Chondrocyte (in vitro differentiated cells): ENCODE data around the gene ZDHHC7. TPM values are rescaled to one million over a fixed set of nuclear protein-coding genes. Genes with fewer than 3 reads are reported as not detected.
A peak's percentile ranks its signal among the peaks of the same experiment; 100 is the strongest.

Source experiments
- DNase-seq: peaks from one replicate; pipeline ENCODE4 v3.0.0; 2021; ENCODE audit warnings: mixed read lengths, low spot score
- H3K27ac Mint-ChIP-seq: one replicate; pipeline ENCODE4 v1.8.0; 2021; ENCODE audit warnings: mild to moderate bottlenecking, moderate library complexity, mixed read lengths; ENCODE audit not compliant: unreplicated experiment
- H3K27me3 Mint-ChIP-seq: 2 replicates; pipeline ENCODE4 v1.8.0; 2021; ENCODE audit warnings: low read depth, mixed read lengths
- H3K36me3 Mint-ChIP-seq: 2 replicates; pipeline ENCODE4 v1.8.0; 2021; ENCODE audit warnings: low read depth, mixed read lengths
- H3K4me1 Mint-ChIP-seq: 2 replicates; pipeline ENCODE4 v1.8.0; 2021; ENCODE audit warnings: low read depth, mild to moderate bottlenecking, mixed read lengths
- H3K4me3 Mint-ChIP-seq: one replicate; pipeline ENCODE4 v1.8.0; 2021; ENCODE audit warnings: mild to moderate bottlenecking, moderate library complexity, mixed read lengths; ENCODE audit not compliant: unreplicated experiment
- H3K9me3 Mint-ChIP-seq: 2 replicates; pipeline ENCODE4 v1.8.0; 2021; ENCODE audit warnings: low read depth, mixed read lengths
- CTCF ChIP-seq: fragments of 200-600 bp; sonication (generic); IDR thresholded peaks from 2 replicates; pipeline ENCODE4 v1.5.0; 2021; ENCODE audit warnings: antibody characterized with exemption, mild to moderate bottlenecking, moderate library complexity
- total RNA-seq: library from RNA; stranded (reverse); gene quantifications from 3 replicates; pipeline ENCODE4 v1.2.1, GENCODE V29; 2021

The ZDHHC7 gene
- total RNA-seq, 1 donor from 2014 or later, result 50.2 TPM

- no peak for DNase-seq
- peaks cover 23% of the 10 kb centered on the region for H3K4me1 Mint-ChIP-seq
- no peaks in the 10 kb centered on the region for H3K27me3 Mint-ChIP-seq
- peaks cover 27% of the 10 kb centered on the region for H3K36me3 Mint-ChIP-seq
- no peaks in the 10 kb centered on the region for H3K9me3 Mint-ChIP-seq
- H3K27ac Mint-ChIP-seq, result peak overlapping the region; percentile 87
- no peak for TF ChIP-seq CTCF
- H3K4me3 Mint-ChIP-seq, result no peak overlapping the region
These were observed 25.2 kb downstream of the ZDHHC7 start for GRCh38 chr16:84986102-84986501.

- H3K4me1 Mint-ChIP-seq, result peaks cover 23% of the 10 kb centered on the region
- no peak for TF ChIP-seq CTCF
- peaks cover 30% of the 10 kb centered on the region for H3K36me3 Mint-ChIP-seq
- H3K27ac Mint-ChIP-seq, result peak overlapping the region; percentile 87
- DNase-seq, result no peak
- no peak overlapping the region for H3K4me3 Mint-ChIP-seq
- H3K9me3 Mint-ChIP-seq, result no peaks in the 10 kb centered on the region
- no peaks in the 10 kb centered on the region for H3K27me3 Mint-ChIP-seq
These were observed 26.0 kb downstream of the ZDHHC7 start for GRCh38 chr16:84985079-84986065.

GRCh38 chr16:84982434-84982833 is 28.9 kb downstream of the ZDHHC7 start:
- no peak overlapping the region for H3K4me3 Mint-ChIP-seq
- no peaks in the 10 kb centered on the region for H3K9me3 Mint-ChIP-seq
- DNase-seq, result no peak
- H3K27ac Mint-ChIP-seq, result no peak overlapping the region
- TF ChIP-seq CTCF, result peak; percentile 23
- H3K4me1 Mint-ChIP-seq, result peaks cover 18% of the 10 kb centered on the region
- peaks cover 24% of the 10 kb centered on the region for H3K36me3 Mint-ChIP-seq
- H3K27me3 Mint-ChIP-seq, result no peaks in the 10 kb centered on the region

- no peak overlapping the region for H3K4me3 Mint-ChIP-seq
- TF ChIP-seq CTCF, result no peak
- H3K27me3 Mint-ChIP-seq, result no peaks in the 10 kb centered on the region
- H3K4me1 Mint-ChIP-seq, result peaks cover 6% of the 10 kb centered on the region
- DNase-seq, result no peak
- no peaks in the 10 kb centered on the region for H3K9me3 Mint-ChIP-seq
- peaks cover 32% of the 10 kb centered on the region for H3K36me3 Mint-ChIP-seq
- H3K27ac Mint-ChIP-seq, result peak overlapping the region; percentile 9
These were observed 31.8 kb downstream of the ZDHHC7 start for GRCh38 chr16:84979516-84979915.

GRCh38 chr16:84976644-84977400 is 34.5 kb downstream of the ZDHHC7 start:
- no peak for DNase-seq
- Mint-ChIP-seq H3K4me3 (no peak overlapping the region), H3K36me3 (peaks cover 34% of the 10 kb centered on the region), H3K4me1 (peaks cover 15% of the 10 kb centered on the region), H3K27me3 (no peaks in the 10 kb centered on the region), H3K27ac (no peak overlapping the region), H3K9me3 (no peaks in the 10 kb centered on the region)
- no peak for TF ChIP-seq CTCF
